SK-N-SH (cell line): ENCODE data around the gene NTNG1.

Experiments
- CTCF ChIP-seq: fragments of 200-600 bp; sonication (generic); IDR thresholded peaks from 2 replicates; pipeline ENCODE4 v1.6.1; 2017; ENCODE audit warnings: antibody characterized with exemption, mild to moderate bottlenecking, moderate library complexity
- GABPA ChIP-seq: IDR thresholded peaks from 2 replicates; pipeline ENCODE4 v1.4.0; 2012; ENCODE audit warnings: low read depth, mild to moderate bottlenecking
- JUND ChIP-seq: IDR thresholded peaks from 2 replicates; pipeline ENCODE4 v1.4.0; 2012
- MAX ChIP-seq: IDR thresholded peaks from 2 replicates; pipeline ENCODE4 v1.4.0; 2012; ENCODE audit warnings: low read depth
- RAD21 ChIP-seq: IDR thresholded peaks from 2 replicates; pipeline ENCODE4 v1.6.1; 2012; ENCODE audit warnings: mild to moderate bottlenecking, low read length
- TAF1 ChIP-seq: IDR thresholded peaks from 2 replicates; pipeline ENCODE4 v1.6.1; 2012; ENCODE audit warnings: low read depth, mild to moderate bottlenecking, low read length, moderate library complexity, borderline replicate concordance

GRCh38 chr1:107251083-107251482 lies 110.2 kb downstream of the NTNG1 start:
- no peak for TF ChIP-seq CTCF
- TF ChIP-seq MAX: no peak
- no peak for TF ChIP-seq JUND
- no peak for TF ChIP-seq GABPA
- TF ChIP-seq TAF1: no peak
- no peak for TF ChIP-seq RAD21
